ENCODE data around the gene ATP9A. TPM values are rescaled to one million over a fixed set of nuclear protein-coding genes. Genes with fewer than 3 reads are reported as not detected.

Gene ATP9A
- total RNA-seq, 1 experiment from 2014 or later: 16.8 TPM

DNA sequence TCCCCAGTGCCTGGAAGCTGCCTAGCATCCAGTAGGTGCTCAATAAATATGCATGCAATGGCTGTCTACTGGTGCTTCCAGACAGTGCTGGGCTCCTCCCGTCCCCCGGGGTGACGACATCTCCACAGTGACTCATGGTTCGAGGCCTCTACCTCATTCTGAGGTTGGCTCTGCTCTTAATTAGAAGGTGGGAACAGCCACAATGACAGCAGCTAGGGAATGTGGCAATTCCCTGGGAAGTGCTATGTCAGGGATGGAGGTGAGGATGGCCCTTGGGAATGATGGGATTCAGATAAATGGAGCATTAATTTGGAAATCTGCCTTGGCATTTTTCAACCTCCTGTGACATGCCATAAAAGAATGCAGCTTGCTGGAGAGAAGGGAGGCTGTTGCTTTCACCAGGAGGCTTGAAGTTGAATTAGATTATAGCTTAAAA, 182.2 kb downstream of the ATP9A start (continued):
- no peak for TF ChIP-seq REST (IDR thresholded peaks at IDR 0.05; ENCODE audit: low read depth)

GRCh38 chr20:51585148-51585547, 183.0 kb downstream of the ATP9A start:
- Histone ChIP-seq H3K4me2 (ENCODE audit: low read length) (0 out of 2 replicates have a peak overlapping the region, but pooled peaks have one; percentile 50), H3K4me3 (replicated peaks in 1 of 2; ENCODE audit: low read depth in 1 of 2, low read length in 2 of 2) (no peak overlapping the region), H3K9me3 (ENCODE audit: control insufficient read depth in 1 of 2, insufficient read depth in 1 of 2, low read depth in 1 of 2, low read length in 2 of 2) (no peaks in the 10 kb centered on the region), H3K27me3 (ENCODE audit: insufficient read depth, low read length) (no peaks in the 10 kb centered on the region), H3K36me3 (ENCODE audit: control insufficient read depth in 1 of 2, insufficient read depth in 2 of 2, low read length in 2 of 2) (no peaks in the 10 kb centered on the region), H4K20me1 (ENCODE audit: insufficient read depth) (no peaks in the 10 kb centered on the region), H3K4me1 (ENCODE audit: control insufficient read depth in 1 of 2, insufficient read depth in 2 of 2, low read length in 2 of 2) (peaks cover 17 to 49% of the 10 kb centered on the region in 2 experiments), H3K9me2 (ENCODE audit: insufficient read depth) (no peaks in the 10 kb centered on the region), H3K27ac (ENCODE audit: low read depth, low read length) (no peak overlapping the region), H2AFZ (ENCODE audit: low read depth, low read length, poor library complexity, severe bottlenecking) (no peak overlapping the region), H3K9ac (ENCODE audit: low read length) (no peak overlapping the region), H3K79me2 (ENCODE audit: insufficient read depth, low read length) (no peaks in the 10 kb centered on the region)
- TF ChIP-seq EGR1 (IDR thresholded peaks at IDR 0.05; ENCODE audit: low read depth) (no peak), ZNF274 (IDR thresholded peaks at IDR 0.05; ENCODE audit: low read depth, low read length) (no peak), REST (IDR thresholded peaks at IDR 0.05; ENCODE audit: low read depth) (no peak), CBX3 (IDR thresholded peaks at IDR 0.05; ENCODE audit: low read depth) (no peak)
- TF ChIP-seq, protein P1, sequence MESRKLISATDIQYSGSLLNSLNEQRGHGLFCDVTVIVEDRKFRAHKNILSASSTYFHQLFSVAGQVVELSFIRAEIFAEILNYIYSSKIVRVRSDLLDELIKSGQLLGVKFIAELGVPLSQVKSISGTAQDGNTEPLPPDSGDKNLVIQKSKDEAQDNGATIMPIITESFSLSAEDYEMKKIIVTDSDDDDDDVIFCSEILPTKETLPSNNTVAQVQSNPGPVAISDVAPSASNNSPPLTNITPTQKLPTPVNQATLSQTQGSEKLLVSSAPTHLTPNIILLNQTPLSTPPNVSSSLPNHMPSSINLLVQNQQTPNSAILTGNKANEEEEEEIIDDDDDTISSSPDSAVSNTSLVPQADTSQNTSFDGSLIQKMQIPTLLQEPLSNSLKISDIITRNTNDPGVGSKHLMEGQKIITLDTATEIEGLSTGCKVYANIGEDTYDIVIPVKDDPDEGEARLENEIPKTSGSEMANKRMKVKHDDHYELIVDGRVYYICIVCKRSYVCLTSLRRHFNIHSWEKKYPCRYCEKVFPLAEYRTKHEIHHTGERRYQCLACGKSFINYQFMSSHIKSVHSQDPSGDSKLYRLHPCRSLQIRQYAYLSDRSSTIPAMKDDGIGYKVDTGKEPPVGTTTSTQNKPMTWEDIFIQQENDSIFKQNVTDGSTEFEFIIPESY (IDR thresholded peaks at IDR 0.05; ENCODE audit: extremely low read depth, insufficient replicate concordance, low read length): no peak
- CTCF ChIA-PET: interaction anchor here (1.0 to 1.8 kb wide), 2 partner anchors 9 to 598 kb away, joined by 4 to 7 read pairs; no protein-coding TSS in a partner anchor
- no peak for ATAC-seq
- BruUV-seq (replicated peaks): no TSS peak
- RAD21 ChIA-PET (ENCODE audit: low non-redundant PET in 1 of 2, low total read pairs in 2 of 2, uncharacterized antibody in 2 of 2, unreplicated experiment in 2 of 2): no interaction called here
- no peak for DNase-seq (ENCODE audit: low read depth, low spot score)
- POLR2A ChIA-PET: no interaction called here
- intact Hi-C loops (cut with micrococcal nuclease): loop anchor here (5.0 kb wide), 1 partner anchor 128 kb away; no protein-coding TSS in a partner anchor

All from HCT116 (cell line).